GM12878 (cell line): ENCODE data around the gene OPCML. TPM values are rescaled to one million over a fixed set of nuclear protein-coding genes. Genes with fewer than 3 reads are reported as not detected.

Source experiments
- ATAC-seq: fragments of 200-7000 bp; cut with Tn5 transposase; 3 replicates; pipeline ENCODE4 v1.9.1; 2020; ENCODE audit warnings: mild to moderate bottlenecking, moderate library complexity
- BruUV-seq: library from RNA; stranded (reverse); fragments of 400-500 nt; replicated peaks from 2 replicates; lab custom pipeline; 2021; lab: Mats Ljungman, UMichigan
- CTCF ChIA-PET: fragments of 300-600 bp; sonication (Branson Sonifier 250); formaldehyde crosslinking; extraction: SDS; loops from one replicate; lab custom pipeline; 2021; ENCODE audit warnings: inconsistent platforms; lab: Yijun Ruan, JAX
- POLR2A ChIA-PET: fragments of 350-600 bp; formaldehyde crosslinking; extraction: SDS; loops from one replicate; lab custom pipeline; 2021; ENCODE audit warnings: inconsistent platforms; lab: Charles Lee
- RAD21 ChIA-PET: fragments of 300-600 bp; sonication (Branson Sonifier 250); formaldehyde crosslinking; loops from one replicate; lab custom pipeline; 2023; ENCODE audit warnings: antibody characterized with exemption; ENCODE audit not compliant: unreplicated experiment; lab: Charles Lee
- SMC1A ChIA-PET: fragments of 300-600 bp; sonication (Branson Sonifier 250); formaldehyde crosslinking; loops from one replicate; lab custom pipeline; 2023; ENCODE audit not compliant: unreplicated experiment, uncharacterized antibody; lab: Charles Lee
- DNase-seq: peaks from one replicate; pipeline ENCODE4 v3.0.0-alpha.2; 2011; ENCODE audit warnings: low read depth, low spot score
- FAIRE-seq: peaks from 3 replicates; lab custom pipeline; 2011; peaks lifted over from hg19 to GRCh38; lab: Jason Lieb, UNC
- H2AFZ ChIP-seq: 2 replicates; pipeline ENCODE4 v1.6.0; 2011; ENCODE audit warnings: low read depth, low read length, control low read depth; ENCODE audit not compliant: control insufficient read depth
- H3K27ac ChIP-seq: 2 replicates; pipeline ENCODE4 v1.5.1; 2011; ENCODE audit warnings: control low read depth; ENCODE audit not compliant: control insufficient read depth, insufficient read depth
- H3K27me3 ChIP-seq, 2 experiments: replicated peaks in 1 of 2; 2 replicates each; pipeline versions ENCODE4 v1.6.0 to v1.6.1; 2011; ENCODE audit warnings: low read length in 1 of 2; ENCODE audit not compliant: control insufficient read depth in 2 of 2, insufficient read depth in 2 of 2
- H3K36me3 ChIP-seq, 2 experiments: 2 replicates each; pipeline ENCODE4 v1.5.1; 2011; ENCODE audit warnings: low read length in 1 of 2; ENCODE audit not compliant: control insufficient read depth in 2 of 2, insufficient read depth in 2 of 2
- H3K4me1 ChIP-seq: 2 replicates; pipeline ENCODE4 v1.6.1; 2011; ENCODE audit warnings: mild to moderate bottlenecking, low read length, moderate library complexity, mixed read lengths; ENCODE audit not compliant: control insufficient read depth, insufficient read depth
- H3K4me2 ChIP-seq: 2 replicates; pipeline ENCODE4 v1.6.0; 2011; ENCODE audit warnings: control low read depth; ENCODE audit not compliant: control insufficient read depth, insufficient read depth
- H3K4me3 ChIP-seq: fragments of 200-600 bp; sonication (generic); 2 replicates; pipeline ENCODE4 v1.5.1; 2016
- H3K79me2 ChIP-seq: 2 replicates; pipeline ENCODE4 v1.6.0; 2011; ENCODE audit warnings: low read length; ENCODE audit not compliant: control insufficient read depth, insufficient read depth
- H3K9ac ChIP-seq: 2 replicates; pipeline ENCODE4 v1.8.0; 2011; ENCODE audit warnings: low read length, control low read depth, mixed read lengths; ENCODE audit not compliant: control insufficient read depth, insufficient read depth
- H3K9me3 ChIP-seq: replicated peaks from 3 replicates; pipeline ENCODE4 v1.5.1; 2011; ENCODE audit warnings: mild to moderate bottlenecking, low read length; ENCODE audit not compliant: control insufficient read depth, insufficient read depth
- H4K20me1 ChIP-seq: 2 replicates; pipeline ENCODE4 v1.6.0; 2011; ENCODE audit not compliant: control insufficient read depth, insufficient read depth
- in situ Hi-C: fragments of 300-500 bp; cut with MboI; formaldehyde crosslinking; loops from 9 replicates; pipeline ENCODE4 v1.14.3; 2018; ENCODE audit warnings: mixed read lengths
- intact Hi-C: fragments of 100-400 bp; cut with micrococcal nuclease; formaldehyde crosslinking; loops from one replicate; pipeline ENCODE4 v1.14.2; 2022; ENCODE audit not compliant: unreplicated experiment
- polyA plus RNA-seq, 11 experiments: library from polyadenylated mRNA; depleted of rRNA in 4 of 11; unstranded in 6 of 11; stranded (reverse) in 5 of 11; fragments of >200 nt; fragmentation: Nextera tagmentation in 4 of 11; fragmentation: Illumina TruSeq in 1 of 11; extraction: Ambion mirVana in 4 of 11; extraction: Trizol in 1 of 11; gene quantifications; 1 replicate in 1 of 11; 2 replicates in 10 of 11; pipeline versions ENCODE4 v1.2.1 to v1.2.3, GENCODE V29; 2011 to 2016; ENCODE audit warnings: inconsistent platforms in 2 of 11, missing spikeins in 2 of 11, low read depth in 1 of 11
- total RNA-seq, 4 experiments: library from RNA; depleted of rRNA in 3 of 4; stranded (reverse); fragments of >200 nt in 3 of 4; fragmentation: Illumina TruSeq in 1 of 4; extraction: Trizol in 1 of 4; gene quantifications; 2 replicates each; pipeline versions ENCODE4 v1.2.1 to v1.2.3, GENCODE V29; 2013 to 2021
- TF ChIP-seq, protein P1 (sequence below): fragments of 450-650 bp; formaldehyde crosslinking; IDR thresholded peaks from 2 replicates; pipeline ENCODE4 v1.4.0; 2022; ENCODE audit warnings: mild to moderate bottlenecking, moderate library complexity
- TF ChIP-seq, protein P2 (sequence below): fragments of 450-650 bp; IDR thresholded peaks from 2 replicates; pipeline ENCODE4 v1.6.1; 2016; ENCODE audit warnings: mild to moderate bottlenecking
- TF ChIP-seq, protein P3 (sequence below): IDR thresholded peaks from 2 replicates; pipeline ENCODE4 v1.6.1; 2012; ENCODE audit warnings: low read depth, low read length, improper control_type of control experiment

The OPCML gene
- total and polyA plus RNA-seq, 10 of the 15 experiments (the other 5 are each of a cell fraction or from before 2014, with no cell fraction given), result 0.84 TPM; not detected in 9

DNA sequence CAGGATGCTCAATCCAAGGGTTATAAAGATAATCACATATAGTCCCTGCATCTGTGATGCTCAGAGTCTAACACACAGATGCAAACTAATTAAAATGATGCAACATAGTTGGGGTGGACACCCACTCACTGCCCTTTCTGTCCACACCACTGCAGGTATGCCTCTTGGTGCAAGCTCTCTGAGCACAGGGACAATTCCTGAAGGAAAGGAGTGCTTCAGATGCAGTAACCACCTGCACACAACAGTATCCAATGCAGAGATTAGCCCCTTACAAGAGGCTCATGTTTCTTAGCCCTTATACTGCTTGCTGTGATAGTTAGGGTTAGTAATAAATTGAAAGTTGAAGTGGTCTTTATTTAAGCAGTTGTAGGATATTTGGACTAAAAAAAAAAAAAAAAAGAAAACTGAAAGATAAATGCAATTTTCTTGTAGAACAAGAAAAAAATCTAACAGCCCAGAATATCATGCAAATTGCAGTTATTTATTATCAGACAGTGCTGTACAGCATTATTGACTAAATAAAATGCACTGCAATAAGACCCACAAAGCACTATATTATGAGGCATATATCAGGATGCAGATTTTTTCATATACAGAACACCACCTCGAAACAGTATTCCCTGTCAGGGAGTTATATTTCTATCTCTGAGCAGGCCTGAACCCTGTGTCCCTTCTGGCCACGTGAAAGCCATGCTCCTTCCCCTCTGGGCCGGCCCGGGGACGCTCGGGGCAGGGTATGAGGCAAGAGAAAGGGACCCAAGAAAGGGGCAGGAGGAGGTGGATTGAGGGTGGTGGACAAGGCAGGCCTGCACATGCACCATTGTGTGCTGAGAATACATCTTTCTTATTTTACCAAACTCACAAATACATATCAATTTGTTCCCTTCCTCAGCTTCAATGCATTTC is 260.2 kb downstream of the OPCML start (continued):
- TF ChIP-seq, protein P1, sequence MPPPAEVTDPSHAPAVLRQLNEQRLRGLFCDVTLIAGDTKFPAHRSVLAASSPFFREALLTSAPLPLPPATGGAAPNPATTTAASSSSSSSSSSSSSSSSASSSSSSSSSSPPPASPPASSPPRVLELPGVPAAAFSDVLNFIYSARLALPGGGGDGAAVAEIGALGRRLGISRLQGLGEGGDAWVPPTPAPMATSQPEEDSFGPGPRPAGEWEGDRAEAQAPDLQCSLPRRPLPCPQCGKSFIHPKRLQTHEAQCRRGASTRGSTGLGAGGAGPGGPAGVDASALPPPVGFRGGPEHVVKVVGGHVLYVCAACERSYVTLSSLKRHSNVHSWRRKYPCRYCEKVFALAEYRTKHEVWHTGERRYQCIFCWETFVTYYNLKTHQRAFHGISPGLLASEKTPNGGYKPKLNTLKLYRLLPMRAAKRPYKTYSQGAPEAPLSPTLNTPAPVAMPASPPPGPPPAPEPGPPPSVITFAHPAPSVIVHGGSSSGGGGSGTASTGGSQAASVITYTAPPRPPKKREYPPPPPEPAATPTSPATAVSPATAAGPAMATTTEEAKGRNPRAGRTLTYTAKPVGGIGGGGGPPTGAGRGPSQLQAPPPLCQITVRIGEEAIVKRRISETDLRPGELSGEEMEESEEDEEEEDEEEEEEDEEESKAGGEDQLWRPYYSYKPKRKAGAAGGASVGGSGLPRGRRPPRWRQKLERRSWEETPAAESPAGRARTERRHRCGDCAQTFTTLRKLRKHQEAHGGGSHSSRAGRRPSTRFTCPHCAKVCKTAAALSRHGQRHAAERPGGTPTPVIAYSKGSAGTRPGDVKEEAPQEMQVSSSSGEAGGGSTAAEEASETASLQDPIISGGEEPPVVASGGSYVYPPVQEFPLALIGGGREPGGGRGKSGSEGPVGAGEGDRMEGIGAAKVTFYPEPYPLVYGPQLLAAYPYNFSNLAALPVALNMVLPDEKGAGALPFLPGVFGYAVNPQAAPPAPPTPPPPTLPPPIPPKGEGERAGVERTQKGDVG (CRISPR knock-in tag), result no peak

DNA sequence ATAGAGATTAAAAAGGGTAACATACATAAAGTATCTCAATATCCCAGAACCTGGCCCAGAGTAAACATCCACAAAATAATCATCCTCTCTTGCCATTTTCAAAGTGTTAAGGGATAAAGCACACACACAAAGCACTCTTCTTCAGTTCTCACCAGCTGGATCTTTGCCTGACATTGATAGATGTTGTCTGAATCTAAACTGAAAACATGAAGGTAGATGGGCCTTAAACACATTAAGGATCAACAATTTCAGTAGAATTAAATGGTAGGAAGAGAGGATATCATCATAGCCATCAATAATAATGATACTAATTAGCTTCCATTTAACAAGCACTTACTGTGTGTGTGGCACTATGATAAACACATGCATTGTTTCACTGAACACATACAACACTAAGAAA is 261.1 kb downstream of the OPCML start:
- SMC1A ChIA-PET, result no interaction called here
- CTCF ChIA-PET, result no interaction called here
- no peak overlapping the region for H3K4me2 ChIP-seq
- BruUV-seq, result no TSS peak
- no peak for DNase-seq
- H2AFZ ChIP-seq, result no peak overlapping the region
- peaks cover 11% of the 10 kb centered on the region; the same call in 1 of the 2 replicates for H3K4me1 ChIP-seq
- no peak overlapping the region for H3K4me3 ChIP-seq
- no peak overlapping the region for H3K9ac ChIP-seq
- no peak for FAIRE-seq
- H3K79me2 ChIP-seq, result no peaks in the 10 kb centered on the region
- intact Hi-C loops, result no loop called here
- in situ Hi-C loops, result no loop called here
- POLR2A ChIA-PET, result no interaction called here
- TF ChIP-seq, protein P2, sequence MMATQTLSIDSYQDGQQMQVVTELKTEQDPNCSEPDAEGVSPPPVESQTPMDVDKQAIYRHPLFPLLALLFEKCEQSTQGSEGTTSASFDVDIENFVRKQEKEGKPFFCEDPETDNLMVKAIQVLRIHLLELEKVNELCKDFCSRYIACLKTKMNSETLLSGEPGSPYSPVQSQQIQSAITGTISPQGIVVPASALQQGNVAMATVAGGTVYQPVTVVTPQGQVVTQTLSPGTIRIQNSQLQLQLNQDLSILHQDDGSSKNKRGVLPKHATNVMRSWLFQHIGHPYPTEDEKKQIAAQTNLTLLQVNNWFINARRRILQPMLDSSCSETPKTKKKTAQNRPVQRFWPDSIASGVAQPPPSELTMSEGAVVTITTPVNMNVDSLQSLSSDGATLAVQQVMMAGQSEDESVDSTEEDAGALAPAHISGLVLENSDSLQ, result peak; percentile 48; the same call in 1 of the 2 replicates
- TF ChIP-seq, protein P3, sequence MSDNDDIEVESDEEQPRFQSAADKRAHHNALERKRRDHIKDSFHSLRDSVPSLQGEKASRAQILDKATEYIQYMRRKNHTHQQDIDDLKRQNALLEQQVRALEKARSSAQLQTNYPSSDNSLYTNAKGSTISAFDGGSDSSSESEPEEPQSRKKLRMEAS, result no peak
- no peak overlapping the region for H3K27ac ChIP-seq
- H3K27me3 ChIP-seq, result no peaks in the 10 kb centered on the region
- peaks cover 6% of the 10 kb centered on the region for H3K9me3 ChIP-seq
- no peak for ATAC-seq
- no peaks in the 10 kb centered on the region for H4K20me1 ChIP-seq
- no peaks in the 10 kb centered on the region for H3K36me3 ChIP-seq
- RAD21 ChIA-PET, result no interaction called here
